HG03095 (cell line): Measurements from ENCODE around the gene RFT1.
A peak's percentile ranks its signal among the peaks of the same experiment; 100 is the strongest.

Experiments used
- ATAC-seq: cut with Tn5 transposase; IDR thresholded peaks from one replicate; pipeline ENCODE4 v1.9.1; 2021; ENCODE audit warnings: moderate library complexity; ENCODE audit not compliant: unreplicated experiment

The RFT1 gene

GRCh38 chr3:53130179-53131061, at the start of gene RFT1:
RFT1 (minus strand) TSS chr3:53130435; CDS start chr3:53130400, 35 bp downstream.
- ATAC-seq = peak; percentile 72

GRCh38 chr3:53179580-53179979, 49.3 kb upstream of the RFT1 start:
- ATAC-seq = no peak

- ATAC-seq = no peak
These were observed 48.0 kb upstream of the RFT1 start for GRCh38 chr3:53178246-53178645.

- no peak for ATAC-seq
These were observed 45.6 kb upstream of the RFT1 start for GRCh38 chr3:53175613-53176540.

GRCh38 chr3:53174346-53175250, 44.4 kb upstream of the RFT1 start:
- peak; percentile 67 for ATAC-seq

- ATAC-seq = no peak
These were observed 42.9 kb upstream of the RFT1 start for GRCh38 chr3:53173107-53173506.

- no peak for ATAC-seq
These were observed 41.7 kb upstream of the RFT1 start for GRCh38 chr3:53171827-53172505.

GRCh38 chr3:53171064-53171418, 40.8 kb upstream of the RFT1 start:
- ATAC-seq = no peak

- ATAC-seq = no peak
These were observed 40.3 kb upstream of the RFT1 start for GRCh38 chr3:53170325-53171063.

GRCh38 chr3:53169832-53170324, 39.6 kb upstream of the RFT1 start:
- ATAC-seq = no peak

GRCh38 chr3:53169045-53169831, 39.0 kb upstream of the RFT1 start:
- ATAC-seq = no peak

GRCh38 chr3:53168175-53168923, 38.1 kb upstream of the RFT1 start:
- ATAC-seq = no peak

- no peak for ATAC-seq
These were observed 37.4 kb upstream of the RFT1 start for GRCh38 chr3:53167418-53168174.

GRCh38 chr3:53166781-53167291, 36.6 kb upstream of the RFT1 start:
- ATAC-seq = no peak

GRCh38 chr3:53166206-53166605, 36.0 kb upstream of the RFT1 start:
- ATAC-seq = no peak

GRCh38 chr3:53164911-53165310, 34.7 kb upstream of the RFT1 start:
- no peak for ATAC-seq
